GM13976 (cell line): ENCODE measurements around the gene SFPQ.

Experiments used
- DNase-seq: peaks from one replicate; pipeline ENCODE4 v3.0.0; 2012; ENCODE audit warnings: low spot score
- CTCF ChIP-seq: IDR thresholded peaks from 2 replicates; pipeline ENCODE4 v1.5.1; 2012; ENCODE audit warnings: borderline replicate concordance, mild to moderate bottlenecking; ENCODE audit not compliant: insufficient read depth; ENCODE audit errors: extremely low read depth, missing control alignments, control extremely low read depth
- in situ Hi-C: fragments of 300-500 bp; cut with MboI; formaldehyde crosslinking; loops from one replicate; pipeline ENCODE4 v1.12.0; 2022; ENCODE audit warnings: low sequenced_read_pairs, mixed read lengths, inconsistent platforms; ENCODE audit not compliant: unreplicated experiment

The SFPQ gene

GRCh38 chr1:35222322-35223083 lies 29.6 kb upstream of the SFPQ start:
- no peak for TF ChIP-seq CTCF

GRCh38 chr1:35220976-35221375 lies 28.0 kb upstream of the SFPQ start:
- in situ Hi-C loops: no loop called here
- DNase-seq: peak; percentile 63
- no peak for TF ChIP-seq CTCF

More at GRCh38 chr1:35222322-35223083, 29.6 kb upstream of the SFPQ start:
- DNase-seq: no peak
- in situ Hi-C loops: no loop called here

GRCh38 chr1:35215346-35215745 lies 22.4 kb upstream of the SFPQ start:
- in situ Hi-C loops: no loop called here
- no peak for DNase-seq
- TF ChIP-seq CTCF: no peak

- no peak for TF ChIP-seq CTCF
- DNase-seq: no peak
- in situ Hi-C loops: no loop called here
Observed at GRCh38 chr1:35211120-35211414, 18.1 kb upstream of the SFPQ start.

GRCh38 chr1:35210321-35211119 lies 17.6 kb upstream of the SFPQ start:
- no peak for DNase-seq
- in situ Hi-C loops: no loop called here
- TF ChIP-seq CTCF: no peak

GRCh38 chr1:35203295-35203694 lies 10.3 kb upstream of the SFPQ start:
- no peak for TF ChIP-seq CTCF
- in situ Hi-C loops: no loop called here
- DNase-seq: no peak
